Keratinocyte (primary cell): ENCODE data around the gene ING4. TPM values are rescaled to one million over a fixed set of nuclear protein-coding genes. Genes with fewer than 3 reads are reported as not detected.
A peak's percentile ranks its signal among the peaks of the same experiment; 100 is the strongest.

ENCODE experiments used
- DNase-seq: peaks from one replicate; pipeline ENCODE4 v3.0.0-alpha.2; 2011; ENCODE audit warnings: low read depth, missing footprints, low spot score
- FAIRE-seq: peaks from 2 replicates; lab custom pipeline; 2011; peaks lifted over from hg19 to GRCh38; lab: Jason Lieb, UNC
- H2AFZ ChIP-seq: 2 replicates; pipeline ENCODE4 v1.6.0; 2012; ENCODE audit warnings: low read length, control low read depth, inconsistent platforms; ENCODE audit not compliant: control insufficient read depth
- H3K27ac ChIP-seq: 2 replicates; pipeline ENCODE4 v1.5.1; 2011; ENCODE audit warnings: low read length; ENCODE audit not compliant: control insufficient read depth, insufficient read depth
- H3K27me3 ChIP-seq: 3 replicates; pipeline ENCODE4 v1.6.0; 2011; ENCODE audit warnings: low read length; ENCODE audit not compliant: control insufficient read depth, insufficient read depth; ENCODE audit errors: extremely low read depth
- H3K36me3 ChIP-seq, 2 experiments: 2 replicates in 1 of 2; 3 replicates in 1 of 2; pipeline ENCODE4 v1.5.1; 2011; ENCODE audit warnings: low read length in 2 of 2, mild to moderate bottlenecking in 1 of 2; ENCODE audit not compliant: control insufficient read depth in 2 of 2, insufficient read depth in 2 of 2; ENCODE audit errors: extremely low read depth in 1 of 2
- H3K4me1 ChIP-seq: 3 replicates; pipeline ENCODE4 v1.5.1; 2011; ENCODE audit warnings: low read length; ENCODE audit not compliant: control insufficient read depth, insufficient read depth; ENCODE audit errors: extremely low read depth
- H3K4me2 ChIP-seq: 3 replicates; pipeline ENCODE4 v1.6.0; 2011; ENCODE audit warnings: low read depth, low read length; ENCODE audit not compliant: control insufficient read depth, insufficient read depth; ENCODE audit errors: extremely low read depth
- H3K4me3 ChIP-seq, 3 experiments: fragments of 200-600 bp in 1 of 3; sonication (generic) in 1 of 3; 2 replicates in 2 of 3; 3 replicates in 1 of 3; pipeline ENCODE4 v1.5.1; 2011 to 2016; ENCODE audit warnings: low read length in 3 of 3, mild to moderate bottlenecking in 3 of 3, control low read depth in 2 of 3, inconsistent platforms in 1 of 3, low read depth in 1 of 3, mixed read lengths in 1 of 3, mixed run types in 1 of 3, moderate library complexity in 1 of 3; ENCODE audit not compliant: control insufficient read depth in 2 of 3, insufficient read depth in 2 of 3; ENCODE audit errors: extremely low read depth in 1 of 3
- H3K79me2 ChIP-seq: 2 replicates; pipeline ENCODE4 v1.6.0; 2012; ENCODE audit warnings: low read length; ENCODE audit not compliant: control insufficient read depth, insufficient read depth
- H3K9ac ChIP-seq: 3 replicates; pipeline ENCODE4 v1.6.0; 2011; ENCODE audit warnings: low read length; ENCODE audit not compliant: control insufficient read depth, insufficient read depth; ENCODE audit errors: extremely low read depth
- H3K9me1 ChIP-seq: 3 replicates; pipeline ENCODE4 v1.6.0; 2011; ENCODE audit warnings: low read length; ENCODE audit not compliant: control insufficient read depth, insufficient read depth; ENCODE audit errors: extremely low read depth
- H3K9me3 ChIP-seq: 2 replicates; pipeline ENCODE4 v1.5.1; 2012; ENCODE audit warnings: low read depth, low read length; ENCODE audit not compliant: control insufficient read depth
- H4K20me1 ChIP-seq: 3 replicates; pipeline ENCODE4 v1.6.0; 2011; ENCODE audit warnings: low read length; ENCODE audit not compliant: control insufficient read depth, insufficient read depth; ENCODE audit errors: extremely low read depth
- EZH2 ChIP-seq: IDR thresholded peaks from one replicate; pipeline ENCODE4 v1.6.1; 2012; ENCODE audit warnings: inconsistent platforms, mild to moderate bottlenecking, low read length, moderate library complexity
- dilution Hi-C: fragments of 300-500 bp; cut with MboI; formaldehyde crosslinking; loops from one replicate; pipeline ENCODE4 v1.7.0; 2020; ENCODE audit warnings: low sequenced_read_pairs; ENCODE audit not compliant: extremely low pct_ligation_motif_present
- polyA plus RNA-seq, 5 experiments: library from polyadenylated mRNA; depleted of rRNA in 3 of 5; stranded (reverse) in 3 of 5; stranded (forward) in 1 of 5; unstranded in 1 of 5; fragments of >200 nt; gene quantifications; 1 replicate in 1 of 5; 2 replicates in 3 of 5; 3 replicates in 1 of 5; pipeline versions ENCODE4 v1.2.1 to v1.2.3, GENCODE V29; 2011 to 2012; ENCODE audit warnings: missing spikeins in 2 of 5, low read depth in 1 of 5, low replicate concordance in 1 of 5
- TF ChIP-seq, protein P1 (sequence below), 3 experiments: IDR thresholded peaks in 1 of 3; conservative IDR thresholded peaks in 1 of 3; optimal IDR thresholded peaks in 1 of 3; 2 replicates in 2 of 3; 3 replicates in 1 of 3; pipeline versions ENCODE3 to v1.5.1; 2011; ENCODE audit warnings: low read length in 3 of 3, mild to moderate bottlenecking in 3 of 3, moderate library complexity in 2 of 3, control low read depth in 1 of 3, inconsistent platforms in 1 of 3; ENCODE audit not compliant: insufficient read depth in 2 of 3; ENCODE audit errors: extremely low read depth in 1 of 3

ING4 gene
- polyA plus RNA-seq, 1 donor (not counting 4 experiments of a cell fraction or from before 2014, with no cell fraction given) = 30.4 TPM

DNA sequence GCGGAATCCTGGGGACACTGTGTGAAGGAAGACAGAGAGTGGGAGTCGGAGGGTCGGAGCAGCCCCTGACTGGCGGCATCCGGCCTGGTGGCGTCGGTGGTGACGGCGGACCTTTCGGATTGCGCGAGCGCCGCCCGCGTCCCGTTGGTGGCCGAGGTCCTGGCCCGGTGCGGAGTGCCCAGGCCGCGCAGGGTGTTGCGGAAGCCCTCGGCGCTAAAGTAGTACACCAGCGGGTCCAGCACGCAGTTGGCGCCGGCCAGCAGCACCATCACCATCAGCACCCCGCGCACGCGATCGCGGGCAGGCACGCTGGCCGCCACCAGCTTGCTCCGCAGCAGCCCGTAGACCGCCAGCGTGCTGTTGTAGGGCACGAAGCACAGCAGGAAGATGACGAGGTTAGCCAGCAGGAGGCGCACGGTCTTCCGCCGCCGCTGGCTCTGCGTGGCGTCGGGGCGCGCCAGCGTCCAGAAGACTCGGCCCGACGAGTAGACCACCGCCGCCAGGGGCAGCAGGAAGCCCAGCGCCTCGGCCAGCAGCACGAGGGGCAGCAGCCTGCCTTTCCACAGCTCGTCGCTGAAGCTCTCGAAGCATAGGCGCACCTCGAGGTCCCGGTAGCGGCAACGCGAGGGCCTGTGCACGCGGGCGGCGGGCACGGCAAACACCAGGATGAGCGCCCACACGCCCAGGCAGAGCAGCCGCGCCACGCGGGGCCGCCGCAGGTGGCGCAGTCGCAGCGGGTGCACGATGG lies 42.6 kb downstream of the ING4 start:
- DNase-seq (no peak), FAIRE-seq (no peak)
- Histone ChIP-seq H3K4me1 (no peaks in the 10 kb centered on the region), H4K20me1 (no peaks in the 10 kb centered on the region), H3K9me3 (no peaks in the 10 kb centered on the region), H3K79me2 (peaks cover 2% of the 10 kb centered on the region), H3K4me2 (no peak overlapping the region), H3K9me1 (no peaks in the 10 kb centered on the region), H3K4me3 (no peak overlapping the region), H3K9ac (no peak overlapping the region), H3K36me3 (peaks cover 11 to 16% of the 10 kb centered on the region in 2 experiments), H3K27ac (no peak overlapping the region), H2AFZ (no peak overlapping the region), H3K27me3 (no peaks in the 10 kb centered on the region)
- dilution Hi-C loops = no loop called here
- TF ChIP-seq, protein P1, sequence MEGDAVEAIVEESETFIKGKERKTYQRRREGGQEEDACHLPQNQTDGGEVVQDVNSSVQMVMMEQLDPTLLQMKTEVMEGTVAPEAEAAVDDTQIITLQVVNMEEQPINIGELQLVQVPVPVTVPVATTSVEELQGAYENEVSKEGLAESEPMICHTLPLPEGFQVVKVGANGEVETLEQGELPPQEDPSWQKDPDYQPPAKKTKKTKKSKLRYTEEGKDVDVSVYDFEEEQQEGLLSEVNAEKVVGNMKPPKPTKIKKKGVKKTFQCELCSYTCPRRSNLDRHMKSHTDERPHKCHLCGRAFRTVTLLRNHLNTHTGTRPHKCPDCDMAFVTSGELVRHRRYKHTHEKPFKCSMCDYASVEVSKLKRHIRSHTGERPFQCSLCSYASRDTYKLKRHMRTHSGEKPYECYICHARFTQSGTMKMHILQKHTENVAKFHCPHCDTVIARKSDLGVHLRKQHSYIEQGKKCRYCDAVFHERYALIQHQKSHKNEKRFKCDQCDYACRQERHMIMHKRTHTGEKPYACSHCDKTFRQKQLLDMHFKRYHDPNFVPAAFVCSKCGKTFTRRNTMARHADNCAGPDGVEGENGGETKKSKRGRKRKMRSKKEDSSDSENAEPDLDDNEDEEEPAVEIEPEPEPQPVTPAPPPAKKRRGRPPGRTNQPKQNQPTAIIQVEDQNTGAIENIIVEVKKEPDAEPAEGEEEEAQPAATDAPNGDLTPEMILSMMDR (optimal IDR thresholded peaks at IDR 0.05 in 1 of 3, IDR thresholded peaks at IDR 0.05 in 1 of 3, conservative IDR thresholded peaks at IDR 0.05 in 1 of 3; ENCODE audit: extremely low read depth in 1 of 3, insufficient read depth in 2 of 3, low read length in 3 of 3) = peak in 1 of 3 experiments; percentile 33
- TF ChIP-seq EZH2 = no peak

DNA sequence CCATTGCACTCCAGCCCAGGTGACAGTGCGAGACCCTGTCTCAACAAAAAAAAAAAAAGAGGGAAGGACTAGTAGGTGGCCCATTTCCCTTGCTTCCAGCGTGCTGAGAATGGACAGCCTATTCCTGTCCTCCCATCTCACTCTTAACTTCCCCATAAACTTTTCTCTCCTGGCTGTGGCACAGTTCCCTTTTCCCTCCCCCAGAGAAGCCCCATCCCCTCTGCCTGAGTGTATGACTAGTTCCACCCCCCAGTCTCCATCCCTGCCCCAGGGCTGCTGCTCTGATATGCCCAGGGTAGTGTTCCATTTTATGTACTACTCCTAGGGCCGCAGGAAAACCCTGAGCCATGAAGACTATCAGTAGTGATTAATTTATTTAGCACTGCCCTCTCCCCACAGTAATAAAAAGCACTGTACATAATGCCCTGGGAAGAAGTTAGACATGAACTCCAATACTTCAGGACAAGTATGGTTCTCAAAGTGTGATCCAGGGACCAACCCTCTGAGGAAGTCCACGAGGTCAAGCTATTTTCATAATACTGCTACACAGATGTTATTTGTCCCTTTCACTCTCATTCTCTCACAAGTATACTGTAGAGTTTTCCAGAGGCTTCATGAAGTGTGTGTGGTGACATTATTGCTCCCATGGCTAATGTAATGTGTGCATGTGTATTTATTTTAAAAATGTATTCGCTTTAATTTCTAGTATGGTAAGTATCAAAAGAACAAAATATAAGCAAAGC lies 44.3 kb downstream of the ING4 start:
- Histone ChIP-seq H3K9ac (no peak overlapping the region), H3K27ac (no peak overlapping the region), H3K4me1 (no peaks in the 10 kb centered on the region), H3K36me3 (peaks cover 11 to 12% of the 10 kb centered on the region in 2 experiments), H2AFZ (no peak overlapping the region), H4K20me1 (no peaks in the 10 kb centered on the region), H3K27me3 (no peaks in the 10 kb centered on the region), H3K9me1 (no peaks in the 10 kb centered on the region), H3K4me3 (no peak overlapping the region), H3K79me2 (peaks cover 2% of the 10 kb centered on the region), H3K4me2 (no peak overlapping the region), H3K9me3 (no peaks in the 10 kb centered on the region)
- dilution Hi-C loops = no loop called here
- FAIRE-seq (no peak), DNase-seq (no peak)
- TF ChIP-seq EZH2 = no peak
- TF ChIP-seq, protein P1 (optimal IDR thresholded peaks at IDR 0.05 in 1 of 3, IDR thresholded peaks at IDR 0.05 in 1 of 3, conservative IDR thresholded peaks at IDR 0.05 in 1 of 3; ENCODE audit: extremely low read depth in 1 of 3, insufficient read depth in 2 of 3, low read length in 3 of 3) = no peak
